ENCODE results near the gene SRGN. TPM values are rescaled to one million over a fixed set of nuclear protein-coding genes. Genes with fewer than 3 reads are reported as not detected.
"Not testable (repeated sequence)": the region's sequence is repeated elsewhere in the genome, so short reads cannot be mapped to it uniquely, and the experiment has no call there.

The SRGN gene, protein sequence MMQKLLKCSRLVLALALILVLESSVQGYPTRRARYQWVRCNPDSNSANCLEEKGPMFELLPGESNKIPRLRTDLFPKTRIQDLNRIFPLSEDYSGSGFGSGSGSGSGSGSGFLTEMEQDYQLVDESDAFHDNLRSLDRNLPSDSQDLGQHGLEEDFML
- total RNA-seq (2013) = 3,059 TPM
- polyA plus RNA-seq (1,000 to 10,000 TPM; 1,724 to 3,407 (median 1,859) TPM), polyA minus RNA-seq (1,020 and 1,469 TPM in 2 replicates), total RNA-seq (2,438 to 4,475 (median 3,565) reads per million in 11 experiments)

DNA sequence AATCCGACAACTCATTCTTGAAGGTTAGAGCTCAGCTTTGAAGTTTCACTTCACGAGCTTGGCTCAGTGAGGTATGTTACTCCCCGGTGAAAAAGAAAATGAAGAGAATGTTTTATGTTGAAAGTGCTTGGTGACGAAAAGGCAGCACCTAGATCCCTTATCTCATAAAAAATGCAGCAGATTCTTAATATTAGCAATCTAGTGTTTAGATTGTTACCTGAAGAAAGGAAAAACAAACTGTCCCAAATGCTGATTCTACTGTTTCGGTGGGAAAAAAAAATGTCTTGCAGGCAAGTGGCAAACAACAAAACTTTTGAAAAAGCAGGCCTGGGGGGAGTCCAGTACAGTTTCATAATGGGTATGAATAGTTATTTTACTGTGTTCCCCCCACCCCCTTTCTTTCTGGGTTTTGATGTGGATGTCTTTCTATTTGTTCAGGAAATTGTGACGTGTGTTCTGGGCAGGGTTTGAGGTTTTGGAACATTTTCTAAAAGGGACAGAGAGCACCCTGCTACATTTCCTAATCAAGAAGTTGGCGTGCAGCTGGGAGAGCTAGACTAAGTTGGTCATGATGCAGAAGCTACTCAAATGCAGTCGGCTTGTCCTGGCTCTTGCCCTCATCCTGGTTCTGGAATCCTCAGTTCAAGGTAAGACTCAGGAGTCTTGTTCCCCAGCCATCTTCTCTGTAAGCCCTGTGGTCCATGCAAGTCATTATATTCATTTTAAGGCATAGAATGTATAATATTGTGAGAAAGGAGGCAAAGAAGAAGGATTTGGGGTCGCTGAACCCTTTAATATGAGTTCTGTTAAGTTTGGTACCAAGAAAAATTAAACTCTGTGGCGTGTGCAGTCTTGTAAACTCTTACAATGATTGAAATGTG lies at the start of gene SRGN:
Gene SRGN, plus strand, starts transcription at position 514 of the 881 bp plus-strand sequence. Its CDS starts 55 bp downstream, at position 569.
- intact Hi-C loops (cut with micrococcal nuclease) = loop anchor here (1.0 to 2.0 kb wide), 5 partner anchors 21 to 83 kb away; no protein-coding TSS in a partner anchor
- Mint-ChIP-seq H3K27ac (peak within 1 kb of the TSS; percentile 97 to 100 (median 99)), H3K36me3 (peaks cover 46 to 51% of the 10 kb centered on the region in 2 donors), H3K9me3 (peaks cover 0 to 11% (median 4%) of the 10 kb centered on the region in 7 donors), H3K4me3 (peak within 1 kb of the TSS; percentile 90 to 99), H3K27me3 (ENCODE audit: low read depth in 3 of 3) (peaks cover 0 to 2% (median 0%) of the 10 kb centered on the region in 3 donors), H3K4me1 (peaks cover 47% of the 10 kb centered on the region)
- H3K4me1 ChIP-seq (ENCODE audit: control insufficient read depth in 1 of 2, insufficient read depth in 2 of 2, low read length in 2 of 2) = peaks cover 60 to 64% of the 10 kb centered on the region in 2 donors
- peak within 1 kb of the TSS; percentile 91 to 100 for H3K27ac ChIP-seq (ENCODE audit: low read depth in 1 of 2, low read length in 2 of 2)
- peak within 1 kb of the TSS; percentile 90 for H3K4me2 ChIP-seq (replicated peaks; ENCODE audit: extremely low read depth, low read length, poor library complexity, severe bottlenecking)
- H3K4me3 ChIP-seq (replicated peaks in 1 of 3; ENCODE audit: low read depth in 2 of 3, low read length in 3 of 3) = peak within 1 kb of the TSS; percentile 73 to 99 (median 97)
- H3K9me3 ChIP-seq (replicated peaks in 1 of 2; ENCODE audit: control insufficient read depth in 1 of 2, insufficient read depth in 1 of 2, low read length in 2 of 2) = no peaks in the 10 kb centered on the region
- peak within 1 kb of the TSS; percentile 100 for H3K9ac ChIP-seq (ENCODE audit: insufficient read depth, low read length, poor library complexity, severe bottlenecking)
- WGBS (ENCODE audit: insufficient coverage) = 0% methylated on average over 5 of the region's 10 CpGs
- H3K36me3 ChIP-seq (replicated peaks in 1 of 2; ENCODE audit: control insufficient read depth in 1 of 2, insufficient read depth in 2 of 2, low read length in 2 of 2) = peaks cover 0 to 31% of the 10 kb centered on the region in 2 donors
- TF ChIP-seq, protein P1, sequence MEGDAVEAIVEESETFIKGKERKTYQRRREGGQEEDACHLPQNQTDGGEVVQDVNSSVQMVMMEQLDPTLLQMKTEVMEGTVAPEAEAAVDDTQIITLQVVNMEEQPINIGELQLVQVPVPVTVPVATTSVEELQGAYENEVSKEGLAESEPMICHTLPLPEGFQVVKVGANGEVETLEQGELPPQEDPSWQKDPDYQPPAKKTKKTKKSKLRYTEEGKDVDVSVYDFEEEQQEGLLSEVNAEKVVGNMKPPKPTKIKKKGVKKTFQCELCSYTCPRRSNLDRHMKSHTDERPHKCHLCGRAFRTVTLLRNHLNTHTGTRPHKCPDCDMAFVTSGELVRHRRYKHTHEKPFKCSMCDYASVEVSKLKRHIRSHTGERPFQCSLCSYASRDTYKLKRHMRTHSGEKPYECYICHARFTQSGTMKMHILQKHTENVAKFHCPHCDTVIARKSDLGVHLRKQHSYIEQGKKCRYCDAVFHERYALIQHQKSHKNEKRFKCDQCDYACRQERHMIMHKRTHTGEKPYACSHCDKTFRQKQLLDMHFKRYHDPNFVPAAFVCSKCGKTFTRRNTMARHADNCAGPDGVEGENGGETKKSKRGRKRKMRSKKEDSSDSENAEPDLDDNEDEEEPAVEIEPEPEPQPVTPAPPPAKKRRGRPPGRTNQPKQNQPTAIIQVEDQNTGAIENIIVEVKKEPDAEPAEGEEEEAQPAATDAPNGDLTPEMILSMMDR (IDR thresholded peaks at IDR 0.05) = no peak
- peaks cover 94% of the 10 kb centered on the region for H3K79me2 ChIP-seq (ENCODE audit: insufficient read depth, low read length)
- H3K27me3 ChIP-seq (ENCODE audit: control insufficient read depth in 2 of 2, insufficient read depth in 2 of 2, low read length in 2 of 2) = no peaks in the 10 kb centered on the region
- peak; percentile 95 to 99 (median 96) for DNase-seq
- H4K20me1 ChIP-seq (ENCODE audit: insufficient read depth, low read length) = peaks cover 48% of the 10 kb centered on the region
- no peak within 1 kb of the TSS for H2AFZ ChIP-seq (ENCODE audit: insufficient read depth, low read depth, low read length, poor library complexity, severe bottlenecking)

DNA sequence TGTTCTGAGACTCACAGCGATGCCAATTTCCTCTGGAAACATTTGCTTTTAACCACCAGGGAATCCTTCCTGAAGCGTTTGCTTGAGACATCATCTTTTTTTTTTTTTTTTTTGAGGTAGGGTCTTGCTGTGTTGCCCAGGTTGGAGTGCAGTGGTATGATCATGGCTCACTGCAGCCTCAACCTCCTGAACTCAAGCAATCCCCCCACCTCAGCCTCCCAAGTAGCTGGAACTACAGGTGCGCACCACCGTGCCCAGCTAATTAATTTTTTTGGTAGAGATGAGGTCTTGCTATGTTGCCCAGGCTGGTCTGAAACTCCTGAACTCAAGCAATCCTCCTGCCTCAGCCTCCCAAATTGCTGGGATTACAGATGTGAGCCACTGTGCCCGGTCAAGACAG lies 47.0 kb upstream of the SRGN start:
- H3K4me2 ChIP-seq (replicated peaks; ENCODE audit: extremely low read depth, low read length, poor library complexity, severe bottlenecking); H4K20me1 ChIP-seq (ENCODE audit: insufficient read depth, low read length); H3K9me3 ChIP-seq (replicated peaks in 1 of 2; ENCODE audit: control insufficient read depth in 1 of 2, insufficient read depth in 1 of 2, low read length in 2 of 2); H3K27me3 Mint-ChIP-seq (ENCODE audit: low read depth in 3 of 3); H3K27ac Mint-ChIP-seq; H3K4me3 ChIP-seq (replicated peaks in 1 of 3; ENCODE audit: low read depth in 2 of 3, low read length in 3 of 3); H3K27ac ChIP-seq (ENCODE audit: low read depth in 1 of 2, low read length in 2 of 2); H3K27me3 ChIP-seq (ENCODE audit: control insufficient read depth in 2 of 2, insufficient read depth in 2 of 2, low read length in 2 of 2); DNase-seq; H3K36me3 Mint-ChIP-seq; H3K9me3 Mint-ChIP-seq; intact Hi-C loops (cut with micrococcal nuclease); H3K4me3 Mint-ChIP-seq; H3K36me3 ChIP-seq (replicated peaks in 1 of 2; ENCODE audit: control insufficient read depth in 1 of 2, insufficient read depth in 2 of 2, low read length in 2 of 2); H2AFZ ChIP-seq (ENCODE audit: insufficient read depth, low read depth, low read length, poor library complexity, severe bottlenecking); H3K9ac ChIP-seq (ENCODE audit: insufficient read depth, low read length, poor library complexity, severe bottlenecking): not testable (repeated sequence)
- H3K4me1 ChIP-seq (ENCODE audit: control insufficient read depth in 1 of 2, insufficient read depth in 2 of 2, low read length in 2 of 2) = peaks cover 34 to 37% of the 10 kb centered on the region in 2 donors
- H3K4me1 Mint-ChIP-seq = peaks cover 40% of the 10 kb centered on the region
- H3K79me2 ChIP-seq (ENCODE audit: insufficient read depth, low read length) = peaks cover 12% of the 10 kb centered on the region
- whole genome bisulfite sequencing (ENCODE audit: insufficient coverage) = no CpG with 5 or more reads among the region's 5 CpGs

Measured in CD14-positive monocyte (primary cell).